Gastroesophageal sphincter (tissue), 3 donors: ENCODE results near the gene SIRT2.

Experiments used
- POLR2A ChIP-seq, 2 donors: fragments of 450-650 bp; IDR thresholded peaks; one replicate each; pipeline ENCODE4 v1.6.1; 2017; ENCODE audit warnings: antibody characterized with exemption in 2 of 2, mild to moderate bottlenecking in 2 of 2, moderate library complexity in 1 of 2
- TF ChIP-seq, protein P1 (sequence below), 4 experiments: fragments of 200-600 bp in 2 of 4; fragments of 450-650 bp in 2 of 4; sonication (generic) in 1 of 4; IDR thresholded peaks; one replicate each; pipeline ENCODE4 v1.5.1; 2017 to 2019; ENCODE audit warnings: antibody characterized with exemption in 4 of 4, mild to moderate bottlenecking in 2 of 4, moderate library complexity in 2 of 4

DNA sequence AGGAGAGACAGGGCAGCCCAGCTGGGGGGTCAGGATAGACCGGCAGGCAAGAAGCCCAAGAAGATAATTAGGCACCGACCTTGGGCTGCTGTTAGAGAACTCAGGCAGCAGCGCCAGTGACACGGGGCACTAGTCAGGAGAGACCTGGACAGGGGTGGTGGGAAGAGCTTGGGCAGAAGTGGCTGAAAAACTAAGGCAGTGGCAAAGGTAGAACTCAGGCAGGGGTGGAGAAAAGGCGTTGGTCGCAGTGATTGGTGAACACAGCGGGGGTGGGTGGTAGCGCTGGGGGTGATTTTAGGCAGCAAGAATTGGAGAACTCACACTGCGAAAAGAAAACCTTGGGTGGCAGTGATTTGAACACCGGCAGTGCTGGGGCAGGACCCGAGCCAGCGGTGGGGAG, 8.3 kb upstream of the SIRT2 start:
- no peak for TF ChIP-seq POLR2A (IDR thresholded peaks at IDR 0.05)
- TF ChIP-seq, protein P1, sequence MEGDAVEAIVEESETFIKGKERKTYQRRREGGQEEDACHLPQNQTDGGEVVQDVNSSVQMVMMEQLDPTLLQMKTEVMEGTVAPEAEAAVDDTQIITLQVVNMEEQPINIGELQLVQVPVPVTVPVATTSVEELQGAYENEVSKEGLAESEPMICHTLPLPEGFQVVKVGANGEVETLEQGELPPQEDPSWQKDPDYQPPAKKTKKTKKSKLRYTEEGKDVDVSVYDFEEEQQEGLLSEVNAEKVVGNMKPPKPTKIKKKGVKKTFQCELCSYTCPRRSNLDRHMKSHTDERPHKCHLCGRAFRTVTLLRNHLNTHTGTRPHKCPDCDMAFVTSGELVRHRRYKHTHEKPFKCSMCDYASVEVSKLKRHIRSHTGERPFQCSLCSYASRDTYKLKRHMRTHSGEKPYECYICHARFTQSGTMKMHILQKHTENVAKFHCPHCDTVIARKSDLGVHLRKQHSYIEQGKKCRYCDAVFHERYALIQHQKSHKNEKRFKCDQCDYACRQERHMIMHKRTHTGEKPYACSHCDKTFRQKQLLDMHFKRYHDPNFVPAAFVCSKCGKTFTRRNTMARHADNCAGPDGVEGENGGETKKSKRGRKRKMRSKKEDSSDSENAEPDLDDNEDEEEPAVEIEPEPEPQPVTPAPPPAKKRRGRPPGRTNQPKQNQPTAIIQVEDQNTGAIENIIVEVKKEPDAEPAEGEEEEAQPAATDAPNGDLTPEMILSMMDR (IDR thresholded peaks at IDR 0.05), result no peak
